ENCODE results near the gene HMGXB3.
A peak's percentile ranks its signal among the peaks of the same experiment; 100 is the strongest.

The HMGXB3 gene

GRCh38 chr5:150060471-150060870, 59.9 kb downstream of the HMGXB3 start:
- in situ Hi-C loops (cut with MboI; ENCODE audit: low pct_unique_long_range_greater_than_20kb, low sequenced_read_pairs) = no loop called here

GRCh38 chr5:150061538-150061995, 61.0 kb downstream of the HMGXB3 start:
- in situ Hi-C loops (cut with MboI; ENCODE audit: low pct_unique_long_range_greater_than_20kb, low sequenced_read_pairs) = no loop called here

More at GRCh38 chr5:150060471-150060870, 59.9 kb downstream of the HMGXB3 start:
- DNase-seq = no peak

GRCh38 chr5:150062216-150062922, 61.8 kb downstream of the HMGXB3 start:
- in situ Hi-C loops (cut with MboI; ENCODE audit: low pct_unique_long_range_greater_than_20kb, low sequenced_read_pairs) = no loop called here
- DNase-seq = no peak

More at GRCh38 chr5:150061538-150061995, 61.0 kb downstream of the HMGXB3 start:
- DNase-seq = no peak

- no peak for DNase-seq
- in situ Hi-C loops (cut with MboI; ENCODE audit: low pct_unique_long_range_greater_than_20kb, low sequenced_read_pairs) = no loop called here
Measured at GRCh38 chr5:150063638-150064037, 63.1 kb downstream of the HMGXB3 start.

- in situ Hi-C loops (cut with MboI; ENCODE audit: low pct_unique_long_range_greater_than_20kb, low sequenced_read_pairs) = no loop called here
- DNase-seq = no peak
Measured at GRCh38 chr5:150064681-150065220, 64.2 kb downstream of the HMGXB3 start.

- in situ Hi-C loops (cut with MboI; ENCODE audit: low pct_unique_long_range_greater_than_20kb, low sequenced_read_pairs) = no loop called here
- DNase-seq = no peak
Measured at GRCh38 chr5:150065346-150065745, 64.8 kb downstream of the HMGXB3 start.

- peak; percentile 50 for DNase-seq
- in situ Hi-C loops (cut with MboI; ENCODE audit: low pct_unique_long_range_greater_than_20kb, low sequenced_read_pairs) = no loop called here
Measured at GRCh38 chr5:150065886-150066285, 65.3 kb downstream of the HMGXB3 start.

- DNase-seq = no peak
- in situ Hi-C loops (cut with MboI; ENCODE audit: low pct_unique_long_range_greater_than_20kb, low sequenced_read_pairs) = no loop called here
Measured at GRCh38 chr5:150066436-150066835, 65.9 kb downstream of the HMGXB3 start.

GRCh38 chr5:150066901-150067396, 66.4 kb downstream of the HMGXB3 start:
- DNase-seq = no peak
- in situ Hi-C loops (cut with MboI; ENCODE audit: low pct_unique_long_range_greater_than_20kb, low sequenced_read_pairs) = no loop called here

- in situ Hi-C loops (cut with MboI; ENCODE audit: low pct_unique_long_range_greater_than_20kb, low sequenced_read_pairs) = no loop called here
- DNase-seq = no peak
Measured at GRCh38 chr5:150067405-150067960, 66.9 kb downstream of the HMGXB3 start.

- in situ Hi-C loops (cut with MboI; ENCODE audit: low pct_unique_long_range_greater_than_20kb, low sequenced_read_pairs) = no loop called here
- no peak for DNase-seq
Measured at GRCh38 chr5:150068071-150068470, 67.5 kb downstream of the HMGXB3 start.

GRCh38 chr5:150068472-150068871, 67.9 kb downstream of the HMGXB3 start:
- in situ Hi-C loops (cut with MboI; ENCODE audit: low pct_unique_long_range_greater_than_20kb, low sequenced_read_pairs) = no loop called here
- DNase-seq = no peak

GRCh38 chr5:150068961-150069645, 68.6 kb downstream of the HMGXB3 start:
- in situ Hi-C loops (cut with MboI; ENCODE audit: low pct_unique_long_range_greater_than_20kb, low sequenced_read_pairs) = no loop called here
- no peak for DNase-seq

GRCh38 chr5:150069672-150070627, 69.4 kb downstream of the HMGXB3 start:
- no peak for DNase-seq

GRCh38 chr5:150070821-150071220, 70.3 kb downstream of the HMGXB3 start:
- in situ Hi-C loops (cut with MboI; ENCODE audit: low pct_unique_long_range_greater_than_20kb, low sequenced_read_pairs) = no loop called here
- DNase-seq = no peak

More at GRCh38 chr5:150069672-150070627, 69.4 kb downstream of the HMGXB3 start:
- in situ Hi-C loops (cut with MboI; ENCODE audit: low pct_unique_long_range_greater_than_20kb, low sequenced_read_pairs) = no loop called here

GRCh38 chr5:150073086-150073625, 72.6 kb downstream of the HMGXB3 start:
- in situ Hi-C loops (cut with MboI; ENCODE audit: low pct_unique_long_range_greater_than_20kb, low sequenced_read_pairs) = no loop called here
- no peak for DNase-seq

GRCh38 chr5:150073677-150074076, 73.1 kb downstream of the HMGXB3 start:
- no peak for DNase-seq
- in situ Hi-C loops (cut with MboI; ENCODE audit: low pct_unique_long_range_greater_than_20kb, low sequenced_read_pairs) = no loop called here

GRCh38 chr5:150075233-150075632, 74.7 kb downstream of the HMGXB3 start:
- in situ Hi-C loops (cut with MboI; ENCODE audit: low pct_unique_long_range_greater_than_20kb, low sequenced_read_pairs) = no loop called here
- DNase-seq = no peak

Measured in KBM-7 (cell line).